ELF-1 (cell line): ENCODE results near the gene DENND1B.
"Not testable (repeated sequence)": the region's sequence is repeated elsewhere in the genome, so short reads cannot be mapped to it uniquely, and the experiment has no call there.

Experiments used
- DNase-seq: peaks from one replicate; pipeline ENCODE4 v3.0.0-alpha.2; 2016; ENCODE audit warnings: low read depth, low spot score

Gene DENND1B

DNA sequence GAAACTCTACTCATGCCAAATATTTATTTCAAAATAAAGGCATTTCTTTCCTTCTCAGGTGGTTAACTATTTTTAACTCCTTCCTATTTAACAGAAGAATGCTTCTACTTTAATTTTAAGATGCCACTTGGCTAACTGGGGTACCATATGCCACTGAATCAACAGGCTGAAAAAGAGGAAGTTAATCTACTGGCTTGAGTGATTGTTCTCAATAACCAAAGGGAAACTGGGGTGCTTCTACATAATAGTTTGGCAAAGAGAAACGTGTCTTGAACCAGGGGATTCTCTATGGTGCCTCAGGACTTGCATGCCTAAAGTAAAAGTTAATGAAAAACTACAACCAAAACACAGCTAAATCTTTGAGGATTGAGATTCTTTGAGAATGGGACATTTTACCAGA is 142.6 kb downstream of the DENND1B start:
- no peak for DNase-seq

DNA sequence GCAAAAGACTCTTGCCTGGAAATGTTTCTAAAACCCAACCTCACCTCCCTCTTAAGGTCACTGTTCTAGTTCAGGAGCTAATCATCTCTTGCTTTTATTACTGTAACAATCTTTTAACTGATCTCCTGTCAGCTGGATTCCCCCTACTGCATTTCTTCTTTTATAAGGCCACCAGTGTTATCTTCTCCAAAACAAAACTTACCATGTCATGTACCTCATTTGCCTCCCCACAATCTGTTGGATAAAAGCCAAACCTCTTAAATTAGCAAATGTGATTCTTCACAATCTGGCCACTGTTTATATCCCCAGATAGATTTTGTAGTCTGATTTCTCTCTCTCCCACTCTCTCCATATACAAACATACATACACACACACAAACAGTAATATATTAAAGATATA is 143.3 kb downstream of the DENND1B start:
- no peak for DNase-seq

DNA sequence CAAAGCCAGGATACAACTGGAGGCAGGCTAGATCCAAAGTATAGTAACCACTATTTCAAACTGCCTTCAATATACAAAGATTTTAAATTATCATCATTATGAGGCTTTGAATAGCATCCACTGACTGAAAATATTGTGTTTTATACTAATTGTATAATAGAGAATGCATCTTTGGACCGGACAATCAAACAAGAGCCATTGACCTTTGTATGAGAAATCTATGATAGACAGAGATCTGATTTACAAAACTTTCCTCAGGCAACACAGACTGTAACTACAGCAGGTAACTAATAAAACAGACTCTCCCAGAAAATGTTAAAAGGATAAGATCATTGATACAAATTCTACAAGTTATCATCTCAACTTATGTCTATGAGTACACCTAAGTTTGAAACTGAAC is 152.9 kb downstream of the DENND1B start:
- no peak for DNase-seq

DNA sequence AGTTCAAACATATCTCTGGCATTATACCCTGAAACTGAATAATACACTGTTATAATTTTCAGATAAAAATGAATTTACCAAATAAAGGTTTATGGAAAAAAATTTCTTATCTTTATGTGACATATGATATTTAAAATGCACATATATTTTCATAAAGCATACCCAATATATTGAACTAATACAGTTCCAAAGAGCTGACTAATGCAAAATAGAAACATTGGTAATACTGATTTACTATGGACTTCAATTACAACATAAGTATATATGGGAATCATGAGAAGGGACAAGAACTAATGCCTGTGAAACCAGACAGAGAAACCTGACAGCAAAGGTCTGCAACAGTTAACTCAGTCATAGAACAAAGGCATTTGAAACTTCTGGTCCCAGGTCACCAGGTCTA is 153.5 kb downstream of the DENND1B start:
- no peak for DNase-seq

DNA sequence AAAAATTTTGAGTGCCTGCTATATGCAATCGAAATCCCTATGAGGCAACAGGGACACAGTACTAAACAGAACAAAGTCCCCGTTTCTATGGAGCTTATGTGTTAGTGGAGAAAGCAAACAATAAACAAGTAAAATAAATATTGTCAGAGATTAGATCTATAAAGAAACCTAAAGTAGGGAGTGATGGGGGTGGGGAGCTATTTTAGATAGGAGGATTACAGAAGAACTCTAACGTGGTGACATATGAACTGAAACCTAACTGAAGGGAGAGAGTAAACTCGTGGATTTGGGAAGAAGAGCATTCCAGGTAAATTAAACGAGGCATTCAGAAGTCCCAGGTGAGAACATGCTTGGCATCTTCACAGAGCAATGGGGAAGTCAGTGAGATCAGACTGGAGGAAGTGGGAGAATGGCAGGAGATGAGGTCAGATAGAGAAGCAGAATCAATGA is 154.5 kb downstream of the DENND1B start:
- DNase-seq = no peak

DNA sequence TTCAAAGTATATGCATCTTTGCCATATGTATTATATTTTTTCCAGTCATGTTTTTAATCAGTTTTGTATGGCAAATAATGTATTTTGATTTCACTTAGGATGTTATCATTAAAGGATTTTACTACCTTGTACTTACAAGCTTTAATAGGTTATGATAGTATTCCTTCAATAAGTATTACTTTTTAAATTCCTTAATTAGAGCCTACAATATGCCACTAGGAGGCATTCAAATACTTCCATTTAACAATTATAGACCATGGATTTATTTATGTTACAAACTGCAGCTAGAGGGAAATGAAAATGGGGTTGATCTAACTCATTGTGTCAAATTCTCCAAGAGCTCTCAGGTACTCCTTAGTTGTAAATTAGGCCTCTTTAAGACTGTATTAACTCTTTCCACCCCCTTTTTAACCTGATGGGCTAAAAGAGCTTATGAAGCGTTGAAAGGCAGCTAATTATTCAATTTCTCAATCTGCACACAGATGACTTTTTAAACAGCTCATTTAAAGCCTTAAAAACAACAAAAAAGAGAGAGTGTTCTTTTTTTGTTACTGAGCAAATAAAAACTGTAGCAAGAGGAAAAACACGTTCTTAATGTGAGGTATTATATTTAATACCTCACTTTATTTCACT is 156.2 kb downstream of the DENND1B start:
- DNase-seq = no peak

DNA sequence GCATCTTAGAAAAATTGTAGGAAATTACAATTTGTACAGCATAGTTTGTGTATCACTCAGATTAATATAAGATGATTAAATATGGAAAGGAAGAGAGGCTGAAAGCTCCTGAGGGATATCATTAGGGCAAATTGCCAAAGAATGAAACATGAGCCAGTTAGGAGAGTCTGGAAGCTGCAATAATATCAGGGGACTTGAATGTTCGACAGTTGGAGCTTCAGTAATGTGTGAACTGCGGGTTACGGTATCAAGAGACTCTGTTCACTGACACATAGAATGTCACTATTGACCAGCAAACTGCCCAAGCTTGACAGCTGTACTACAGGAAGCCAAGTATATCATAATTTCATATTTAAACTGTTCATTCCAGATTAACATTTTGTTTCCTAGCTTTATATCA is 157.2 kb downstream of the DENND1B start:
- DNase-seq = no peak

DNA sequence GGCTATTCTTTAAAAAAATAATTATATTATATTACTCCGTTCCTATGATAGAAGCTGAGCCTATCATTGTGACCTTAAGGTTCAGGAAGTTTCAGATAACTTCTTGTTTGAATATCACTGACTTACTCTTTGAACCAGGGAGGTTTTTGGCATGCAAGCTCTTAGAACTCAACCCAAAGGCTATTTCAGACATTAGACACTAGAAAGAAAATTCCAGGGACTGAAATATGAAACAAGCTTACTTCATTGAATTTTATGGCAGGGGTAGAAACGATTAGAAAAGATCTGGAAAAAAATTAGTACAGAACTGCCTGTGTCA is 159.6 kb downstream of the DENND1B start:
- no peak for DNase-seq

DNA sequence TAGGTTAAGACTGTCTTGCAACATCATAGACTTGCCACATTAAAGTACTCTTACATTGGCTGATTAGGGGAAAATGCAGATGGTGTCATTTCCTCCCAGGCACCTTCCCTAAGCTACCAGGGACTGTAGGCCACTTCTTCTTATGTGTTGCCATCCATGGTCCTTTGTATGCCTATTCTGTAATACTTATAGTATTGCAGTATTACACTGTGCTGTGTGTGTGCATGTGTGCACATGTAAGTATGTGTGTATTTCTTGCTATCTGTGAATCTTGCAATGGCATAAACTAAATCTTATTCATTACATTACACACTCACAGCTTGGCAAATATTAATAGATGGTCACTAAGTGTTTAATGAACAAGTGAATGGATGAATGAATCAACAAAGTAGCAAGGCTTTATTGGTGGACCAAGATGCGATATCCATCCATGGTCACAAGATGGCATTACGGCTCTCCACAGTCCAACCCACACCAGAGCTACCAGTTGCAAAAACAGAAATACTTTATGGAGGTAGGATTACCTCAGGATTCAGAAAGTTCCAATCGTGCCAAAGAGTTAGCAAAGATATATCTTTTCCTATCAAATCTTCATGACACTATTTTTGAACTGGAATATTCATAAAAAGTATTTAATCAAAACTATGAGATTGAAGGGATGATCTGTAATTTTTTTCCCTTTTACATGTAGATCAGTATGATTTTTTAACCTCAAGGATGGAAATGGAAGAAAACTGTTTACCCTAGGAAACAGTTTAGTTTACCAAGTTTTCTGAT is 160.2 kb downstream of the DENND1B start:
- DNase-seq = peak; percentile 22

DNA sequence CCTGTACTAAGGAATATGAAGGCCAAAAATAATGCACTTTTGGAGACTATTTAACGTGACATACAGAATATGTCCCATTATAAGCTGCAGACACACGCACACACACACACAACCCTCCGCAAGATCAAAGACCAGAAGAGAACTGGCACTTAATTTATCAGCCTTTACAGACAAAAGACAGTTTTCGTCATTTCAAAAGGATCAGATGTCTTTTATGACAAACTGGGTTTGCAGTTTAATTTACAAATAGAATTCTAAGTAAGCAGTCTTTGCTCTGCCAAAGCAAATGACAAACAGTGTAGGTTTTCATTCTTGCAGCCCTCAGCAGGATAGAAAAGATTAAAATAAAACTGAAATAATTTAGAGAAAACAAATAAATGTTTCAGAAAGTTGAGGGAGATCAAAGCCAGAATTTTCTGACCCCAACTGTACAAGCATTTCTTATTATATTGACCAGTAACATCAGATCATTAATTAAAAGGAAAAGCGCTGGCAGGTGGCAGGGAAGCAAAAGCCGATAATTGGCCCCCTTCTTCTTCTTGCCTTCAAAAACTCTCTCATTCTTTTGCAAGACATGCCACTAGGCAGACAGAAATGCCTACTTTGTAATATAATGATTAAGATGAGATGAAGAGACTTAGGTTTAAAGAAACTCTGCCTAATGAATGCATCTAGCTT is 169.0 kb downstream of the DENND1B start:
- DNase-seq = no peak

DNA sequence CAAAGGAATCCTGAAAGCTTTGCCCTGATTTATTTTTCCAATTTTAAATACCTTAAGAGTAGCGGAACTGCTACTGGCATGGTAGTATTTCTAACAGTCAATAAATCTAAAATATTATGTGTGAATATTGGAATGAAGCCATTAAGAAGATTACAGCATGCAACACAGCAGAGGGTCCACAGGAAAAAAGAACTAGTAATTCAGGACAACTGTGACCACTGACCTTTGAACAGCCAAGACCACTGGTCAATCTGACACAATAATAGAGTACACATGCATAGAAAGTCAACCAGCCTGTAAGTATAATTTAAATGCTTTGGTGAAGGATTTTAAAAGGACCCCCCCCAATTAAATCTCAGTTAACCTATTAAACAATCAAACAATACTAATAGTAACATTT is 171.0 kb downstream of the DENND1B start:
- no peak for DNase-seq

DNA sequence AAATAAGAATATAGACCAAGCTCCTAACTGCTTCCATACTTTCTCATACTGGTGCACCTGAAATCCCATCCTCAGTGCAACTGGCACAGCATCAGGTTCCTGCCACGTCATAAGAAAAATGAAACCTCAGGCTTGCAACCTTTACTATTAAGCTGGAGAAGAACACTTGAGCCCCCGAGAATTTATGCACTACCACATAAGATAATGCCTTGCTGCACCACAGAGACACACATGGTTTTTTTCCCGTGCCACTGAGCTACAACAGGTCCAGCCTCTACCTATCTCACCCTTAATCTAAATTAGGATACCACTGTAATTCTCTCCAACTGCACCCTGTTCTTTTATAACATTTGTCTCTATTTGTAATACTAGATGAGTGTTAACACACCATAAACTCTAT is 174.5 kb downstream of the DENND1B start:
- DNase-seq = no peak

DNA sequence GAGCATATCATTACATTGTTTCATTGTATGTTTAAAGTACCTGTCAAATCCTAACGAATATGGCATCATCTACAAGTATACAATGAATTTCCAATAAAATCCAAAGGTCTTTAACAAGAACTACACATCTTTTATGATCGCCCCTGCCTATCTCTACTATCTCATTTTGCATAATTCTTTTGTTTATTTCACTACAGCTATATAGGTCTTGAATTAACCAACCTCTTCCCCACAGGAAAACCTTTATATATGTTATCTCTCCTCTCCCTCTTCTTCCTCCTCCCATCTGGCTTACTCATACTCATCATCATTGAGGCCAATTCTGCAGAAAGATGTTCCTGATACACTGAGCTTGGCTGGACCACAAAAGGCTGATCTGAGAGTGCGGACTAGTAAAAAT is 175.5 kb downstream of the DENND1B start:
- no peak for DNase-seq

DNA sequence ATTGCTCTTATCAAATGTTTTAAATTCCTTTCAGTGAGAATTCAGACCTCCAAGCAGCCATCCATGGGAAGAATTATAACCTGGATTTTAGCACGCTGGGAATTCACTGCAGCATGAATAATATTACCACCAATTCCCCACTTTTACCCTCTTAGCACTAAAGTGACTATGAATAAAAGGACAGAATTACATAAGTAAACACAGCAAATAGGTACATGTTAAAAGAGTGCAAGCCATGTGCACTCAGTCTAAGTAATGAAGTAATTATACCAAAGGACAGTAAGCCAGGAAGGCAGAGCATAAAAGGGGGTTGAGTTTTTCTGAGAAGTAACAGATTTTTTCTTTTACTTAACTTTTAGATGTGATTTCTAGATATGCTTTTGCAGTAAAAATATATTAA is 176.3 kb downstream of the DENND1B start:
- no peak for DNase-seq

DNA sequence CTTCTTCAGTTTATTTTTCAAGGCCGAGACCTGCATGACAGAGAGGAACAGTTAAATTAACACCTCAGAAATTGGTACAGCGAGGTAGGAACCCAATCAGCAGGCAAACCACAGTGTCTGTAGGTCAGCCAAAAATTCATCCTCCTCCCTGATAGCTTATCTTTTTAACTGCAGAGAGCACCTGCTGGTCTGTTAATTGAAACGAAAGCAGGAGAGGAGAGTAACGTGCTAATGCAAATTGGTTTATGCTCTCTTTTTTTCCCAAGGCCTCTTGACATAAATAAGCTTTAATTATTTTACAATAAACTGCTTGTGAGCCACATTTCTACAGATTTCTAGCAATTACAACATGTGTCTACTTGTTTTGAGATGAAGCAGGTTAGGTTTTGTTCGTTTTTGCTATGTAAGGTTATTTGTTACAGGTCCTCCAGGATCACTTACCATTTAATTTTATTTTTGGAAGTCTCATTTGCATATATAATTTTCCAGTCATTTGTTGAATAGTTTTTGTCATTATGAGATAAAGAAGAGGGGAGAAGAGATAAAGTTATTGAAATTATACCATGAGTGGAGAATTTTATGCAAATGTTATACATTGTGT is 179.9 kb downstream of the DENND1B start:
- no peak for DNase-seq

DNA sequence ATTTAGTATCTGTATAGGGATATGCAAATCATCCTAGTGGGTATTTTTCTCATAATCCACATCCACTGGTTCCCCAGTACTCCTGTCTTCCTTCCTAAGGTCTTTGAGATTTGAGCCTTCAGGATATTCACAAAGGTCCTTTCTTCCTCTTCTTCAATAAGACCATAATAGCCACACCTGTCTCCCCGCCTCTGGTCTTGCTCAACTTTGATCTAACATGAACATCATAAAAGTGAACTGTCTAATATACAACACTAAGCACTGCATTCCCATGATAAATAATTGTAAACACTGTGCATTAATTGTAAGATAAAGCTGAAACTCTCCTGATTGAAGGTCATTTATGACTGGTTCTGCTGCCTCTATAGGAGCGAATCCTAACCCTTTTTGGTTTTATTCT is 184.6 kb downstream of the DENND1B start:
- no peak for DNase-seq

DNA sequence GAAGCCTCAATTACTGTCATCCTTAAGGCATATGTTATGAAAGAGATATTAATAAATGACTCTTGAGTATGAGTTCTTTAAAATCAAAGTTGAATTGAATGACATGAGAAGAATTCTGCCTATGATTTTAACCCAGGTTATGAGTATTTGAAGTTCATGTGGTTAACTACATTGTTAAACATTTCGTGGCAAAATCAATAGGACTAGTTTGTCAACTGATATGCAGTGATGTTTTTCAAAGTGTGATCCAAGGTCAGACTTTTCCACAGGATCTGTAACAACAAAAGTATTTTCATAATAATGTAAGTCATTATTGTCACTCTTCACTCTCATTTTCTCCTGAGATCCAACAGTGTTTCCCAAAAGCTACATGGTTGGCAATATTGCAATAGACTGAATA is 189.5 kb downstream of the DENND1B start:
- DNase-seq = no peak

DNA sequence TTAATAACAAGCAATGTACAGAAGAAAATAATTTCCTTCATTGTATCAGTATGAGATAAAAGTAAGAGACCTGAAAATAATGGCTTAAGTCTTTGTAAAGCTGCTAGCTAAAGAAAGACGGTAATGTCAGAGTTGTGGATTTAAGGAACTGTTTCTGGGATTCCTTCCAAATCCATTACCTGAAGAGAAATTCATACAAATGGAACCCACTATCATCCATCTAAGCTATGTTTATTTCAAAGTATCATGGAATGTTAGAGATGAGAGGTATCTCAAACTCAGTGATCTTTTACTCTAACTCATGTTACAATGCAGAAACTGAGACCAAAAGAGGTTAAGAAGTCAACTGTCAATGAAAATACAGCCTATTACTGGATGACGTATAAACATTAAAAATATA is 197.7 kb downstream of the DENND1B start:
- no peak for DNase-seq

DNA sequence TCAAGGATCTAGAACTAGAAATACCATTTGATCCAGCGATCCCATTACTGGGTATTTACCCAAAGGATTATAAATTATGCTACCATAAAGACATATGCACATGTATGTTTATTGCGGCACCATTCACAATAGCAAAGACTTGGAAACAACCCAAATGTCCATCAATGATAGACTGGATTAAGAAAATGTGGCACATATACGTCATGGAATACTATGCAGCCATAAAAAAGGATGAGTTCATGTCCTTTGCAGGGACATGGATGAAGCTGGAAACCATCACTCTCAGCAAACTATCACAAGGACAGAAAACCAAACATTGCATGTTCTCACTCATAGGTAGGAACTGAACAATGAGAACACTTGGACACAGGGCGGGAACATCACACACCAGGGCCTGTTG is 199.7 kb downstream of the DENND1B start:
- DNase-seq = not testable (repeated sequence)

DNA sequence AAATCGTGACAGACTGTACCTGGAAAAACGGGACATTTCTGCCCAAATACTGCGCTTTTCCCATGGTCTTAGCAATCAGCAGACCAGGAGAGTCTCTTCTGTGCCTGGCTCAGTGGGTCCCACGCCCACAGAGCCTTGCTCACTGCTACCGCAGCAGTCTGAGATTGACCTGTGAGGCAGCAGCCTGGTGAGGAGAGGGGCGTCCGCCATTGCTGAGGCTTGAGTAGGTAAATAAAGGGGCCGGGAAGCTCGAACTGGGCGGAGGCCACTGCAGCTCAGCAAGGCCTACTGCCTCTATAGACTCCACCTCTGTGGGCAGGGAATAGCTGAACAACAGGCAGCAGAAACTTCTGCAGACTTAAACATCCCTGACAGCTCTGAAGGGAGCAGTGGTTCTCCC is 203.1 kb downstream of the DENND1B start:
- DNase-seq = no peak

DNA sequence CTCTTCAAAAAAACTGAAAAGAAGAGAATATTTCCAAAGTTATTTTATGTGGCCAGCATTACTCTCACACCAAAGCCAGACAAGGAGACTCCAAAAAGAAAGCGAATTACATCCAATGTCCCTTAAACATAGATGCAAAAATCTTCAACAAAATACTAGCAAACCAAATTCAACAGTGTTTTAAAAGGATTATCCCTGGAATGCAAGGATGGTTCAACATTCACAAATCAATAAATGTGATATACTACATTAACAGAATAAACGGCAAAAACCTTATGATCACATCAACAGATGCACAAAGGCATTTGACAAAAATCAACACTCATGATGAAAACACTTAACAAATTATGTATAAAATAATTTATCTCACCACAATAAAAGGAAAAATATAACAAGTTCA is 207.8 kb downstream of the DENND1B start:
- no peak for DNase-seq

DNA sequence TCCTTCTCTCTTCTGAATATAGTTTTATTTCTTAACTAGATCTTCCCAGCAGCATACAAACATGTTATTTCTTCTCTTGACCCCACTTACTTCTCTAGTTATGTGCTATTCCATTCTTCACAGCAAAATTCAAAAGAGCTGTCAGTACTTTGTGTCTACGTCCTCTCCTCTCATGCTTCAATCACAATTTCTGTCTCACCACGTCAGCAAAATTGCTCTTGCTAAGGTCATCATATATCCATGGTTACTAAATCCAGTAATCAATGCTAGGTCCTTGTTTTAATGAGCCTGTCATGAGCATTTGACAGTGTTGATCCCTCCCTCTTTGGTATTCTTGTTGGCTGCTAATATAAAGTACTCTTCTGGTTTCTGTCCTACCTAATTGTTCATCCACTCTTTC is 214.2 kb downstream of the DENND1B start:
- no peak for DNase-seq

DNA sequence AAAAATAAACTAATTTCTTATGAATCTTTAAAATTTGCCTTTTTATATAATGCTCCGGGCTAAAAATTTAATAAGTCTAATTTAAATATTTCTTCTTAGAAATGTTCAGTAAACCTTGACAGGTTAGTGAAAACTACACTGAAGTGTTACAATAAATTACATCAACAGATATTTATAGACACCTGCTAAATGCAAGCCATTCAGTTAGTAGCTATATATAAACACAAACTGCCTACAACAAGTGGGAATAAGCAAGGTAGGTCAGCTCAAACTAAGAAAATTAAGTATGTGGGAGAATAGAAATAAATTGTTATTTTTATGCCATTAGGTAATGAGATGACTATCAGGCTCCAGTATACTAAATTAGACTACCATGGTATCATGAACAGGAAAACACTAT is 215.6 kb downstream of the DENND1B start:
- no peak for DNase-seq
